ENCODE measurements around the gene NOL4L. TPM values are rescaled to one million over a fixed set of nuclear protein-coding genes. Genes with fewer than 3 reads are reported as not detected.

The NOL4L gene
- total and polyA plus RNA-seq, 8 donors: 3.8 to 54.0 (median 15.0) TPM

DNA sequence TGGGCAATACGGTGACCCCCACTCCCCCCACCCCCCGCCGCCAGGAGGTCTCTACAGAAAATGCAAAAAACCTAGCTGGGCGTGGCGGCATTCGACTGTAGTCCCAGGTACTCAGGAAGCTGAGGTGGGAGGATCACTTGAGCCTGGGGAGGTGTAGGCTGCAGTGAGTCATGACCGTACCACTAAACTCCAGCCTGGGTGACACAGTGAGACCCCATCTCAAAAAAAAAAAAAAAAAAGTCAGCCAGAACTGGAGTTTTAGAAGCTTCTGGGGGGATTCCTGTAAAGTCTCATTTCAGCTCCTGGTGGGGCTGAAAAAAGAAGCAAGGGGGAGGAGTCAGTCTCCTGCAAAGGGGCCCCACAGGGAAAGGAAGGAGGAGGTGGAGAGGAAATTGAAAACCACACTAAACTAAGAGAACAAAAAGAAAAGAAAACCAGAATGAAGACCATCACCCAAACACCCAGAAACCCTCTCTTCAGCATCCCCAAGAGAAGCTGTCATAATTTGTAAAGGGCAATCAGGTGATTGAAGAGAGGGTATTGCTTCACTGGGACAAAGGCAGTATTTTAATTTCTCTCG is 50.4 kb downstream of the NOL4L start:
- H3K9me3 ChIP-seq: no peaks in the 10 kb centered on the region
- DNase-seq: peak in 1 of 2 donors; percentile 50
- no peak overlapping the region for H3K4me3 ChIP-seq
- H3K4me1 ChIP-seq: peaks cover 30 to 43% (median 33%) of the 10 kb centered on the region in 4 donors
- no peak for TF ChIP-seq POLR2A (IDR thresholded peaks at IDR 0.05)
- no peak for TF ChIP-seq EP300 (IDR thresholded peaks at IDR 0.05)
- no peak for TF ChIP-seq POLR2AphosphoS5 (IDR thresholded peaks at IDR 0.05)
- 48 to 68% (median 50%) methylated on average over 8 of the region's 8 CpGs for WGBS, 5 donors
- H3K27me3 ChIP-seq: no peaks in the 10 kb centered on the region
- H3K36me3 ChIP-seq: no peaks in the 10 kb centered on the region
- H3K27ac ChIP-seq: peak overlapping the region in 3 of 5 donors; percentile 66 to 82 (median 77)
- intact Hi-C loops (cut with DNase I; ENCODE audit: low total_unique reads): no loop called here

DNA sequence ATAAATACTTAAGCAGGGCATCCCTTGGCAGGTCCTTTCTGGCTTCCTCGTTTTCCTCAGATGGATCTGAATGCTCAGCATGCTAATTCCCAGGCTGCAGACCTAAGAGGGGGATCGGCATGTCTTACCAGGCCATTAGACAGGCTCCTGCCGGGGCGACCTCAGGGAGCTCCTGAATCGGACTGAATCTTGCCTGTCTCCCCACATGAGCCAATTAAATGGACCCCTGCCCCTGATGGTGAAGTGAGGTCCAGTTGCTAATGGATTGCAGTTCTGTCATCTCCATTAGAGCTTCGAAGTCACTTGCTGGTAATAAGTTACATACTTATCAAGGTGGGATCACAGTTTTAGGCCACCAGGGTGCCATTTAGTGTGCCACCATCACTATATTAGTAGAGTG is 51.4 kb downstream of the NOL4L start:
- DNase-seq: no peak
- Histone ChIP-seq H3K9me3 (no peaks in the 10 kb centered on the region), H3K27ac (no peak overlapping the region), H3K4me1 (peaks cover 23 to 33% (median 27%) of the 10 kb centered on the region in 4 donors), H3K36me3 (no peaks in the 10 kb centered on the region), H3K27me3 (no peaks in the 10 kb centered on the region), H3K4me3 (no peak overlapping the region)
- TF ChIP-seq EP300 (IDR thresholded peaks at IDR 0.05) (no peak), POLR2AphosphoS5 (IDR thresholded peaks at IDR 0.05) (no peak), POLR2A (IDR thresholded peaks at IDR 0.05) (no peak)
- TF ChIP-seq, protein P1, sequence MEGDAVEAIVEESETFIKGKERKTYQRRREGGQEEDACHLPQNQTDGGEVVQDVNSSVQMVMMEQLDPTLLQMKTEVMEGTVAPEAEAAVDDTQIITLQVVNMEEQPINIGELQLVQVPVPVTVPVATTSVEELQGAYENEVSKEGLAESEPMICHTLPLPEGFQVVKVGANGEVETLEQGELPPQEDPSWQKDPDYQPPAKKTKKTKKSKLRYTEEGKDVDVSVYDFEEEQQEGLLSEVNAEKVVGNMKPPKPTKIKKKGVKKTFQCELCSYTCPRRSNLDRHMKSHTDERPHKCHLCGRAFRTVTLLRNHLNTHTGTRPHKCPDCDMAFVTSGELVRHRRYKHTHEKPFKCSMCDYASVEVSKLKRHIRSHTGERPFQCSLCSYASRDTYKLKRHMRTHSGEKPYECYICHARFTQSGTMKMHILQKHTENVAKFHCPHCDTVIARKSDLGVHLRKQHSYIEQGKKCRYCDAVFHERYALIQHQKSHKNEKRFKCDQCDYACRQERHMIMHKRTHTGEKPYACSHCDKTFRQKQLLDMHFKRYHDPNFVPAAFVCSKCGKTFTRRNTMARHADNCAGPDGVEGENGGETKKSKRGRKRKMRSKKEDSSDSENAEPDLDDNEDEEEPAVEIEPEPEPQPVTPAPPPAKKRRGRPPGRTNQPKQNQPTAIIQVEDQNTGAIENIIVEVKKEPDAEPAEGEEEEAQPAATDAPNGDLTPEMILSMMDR (IDR thresholded peaks at IDR 0.05): no peak
- WGBS, 5 donors: 76 to 87% (median 82%) methylated on average over 6 of the region's 6 CpGs
- intact Hi-C loops (cut with DNase I; ENCODE audit: low total_unique reads): no loop called here

DNA sequence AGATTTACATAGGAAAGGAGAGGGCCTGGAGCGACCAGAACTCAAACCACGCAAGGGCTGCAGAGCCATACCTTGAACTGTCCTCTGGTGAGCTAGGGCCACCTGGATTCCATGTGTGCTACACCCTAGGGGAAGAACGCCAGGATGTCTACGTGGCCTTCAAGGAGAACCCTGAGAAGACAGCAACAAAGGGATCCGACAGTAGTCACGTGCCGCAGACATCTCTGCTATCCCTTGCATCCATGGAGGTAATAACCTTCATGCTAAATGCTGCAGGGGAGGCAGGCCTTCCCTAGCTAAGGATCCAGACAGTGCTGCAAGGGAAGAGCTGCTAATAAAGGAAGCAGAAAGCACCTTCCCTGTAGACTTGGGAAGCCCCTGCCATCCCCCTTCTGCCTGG is 52.9 kb downstream of the NOL4L start:
- WGBS, 5 donors: 91 to 95% (median 94%) methylated on average over 5 to 7 of the region's 7 CpGs
- Histone ChIP-seq H3K36me3 (no peaks in the 10 kb centered on the region), H3K27ac (no peak overlapping the region), H3K4me3 (no peak overlapping the region), H3K27me3 (no peaks in the 10 kb centered on the region), H3K9me3 (no peaks in the 10 kb centered on the region), H3K4me1 (peaks cover 11 to 31% (median 23%) of the 10 kb centered on the region in 4 donors)
- intact Hi-C loops (cut with DNase I; ENCODE audit: low total_unique reads): no loop called here
- no peak for DNase-seq
- TF ChIP-seq, protein P1 (IDR thresholded peaks at IDR 0.05): no peak
- no peak for TF ChIP-seq POLR2A (IDR thresholded peaks at IDR 0.05)
- no peak for TF ChIP-seq POLR2AphosphoS5 (IDR thresholded peaks at IDR 0.05)
- no peak for TF ChIP-seq EP300 (IDR thresholded peaks at IDR 0.05)

DNA sequence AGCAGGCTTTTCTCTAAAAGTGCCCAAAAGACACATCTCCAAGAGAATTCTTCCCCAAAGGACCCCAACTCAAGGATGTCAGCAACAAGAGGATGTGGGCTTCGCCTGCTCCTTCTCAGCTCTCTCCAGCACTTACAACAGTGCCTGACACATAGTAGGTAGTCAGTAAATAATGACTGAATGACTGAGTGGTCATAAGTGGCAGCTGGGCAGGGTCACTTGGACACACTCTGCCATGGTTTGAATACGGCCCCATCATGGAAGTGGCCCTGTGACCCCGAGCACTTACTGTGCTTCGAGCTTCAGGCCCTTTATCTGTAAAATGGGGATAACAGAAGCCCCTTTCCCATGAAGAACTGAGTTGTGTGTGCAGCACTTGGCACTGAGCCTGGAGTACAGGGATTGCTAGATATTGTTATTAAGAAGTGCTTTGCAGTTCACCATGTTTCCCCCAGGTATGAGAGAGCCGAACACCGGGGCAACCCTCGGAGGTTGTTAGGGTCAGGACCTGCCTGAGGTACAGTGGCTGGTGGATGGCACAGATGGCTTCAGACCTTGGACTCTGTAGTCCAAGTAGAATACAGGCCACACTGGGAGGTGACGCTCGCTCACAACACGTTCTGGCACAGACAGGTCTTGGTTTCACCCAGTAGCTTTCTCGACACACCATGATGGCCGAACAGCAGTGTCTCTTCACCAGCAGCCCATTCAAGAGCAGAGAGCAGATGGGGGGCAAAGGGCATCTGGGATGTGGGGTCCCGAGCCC is 56.0 kb downstream of the NOL4L start:
- Histone ChIP-seq H3K9me3 (no peaks in the 10 kb centered on the region), H3K27me3 (no peaks in the 10 kb centered on the region), H3K4me3 (no peak overlapping the region), H3K27ac (peak overlapping the region in 1 of 5 donors; percentile 2), H3K4me1 (peaks cover 5 to 38% (median 25%) of the 10 kb centered on the region in 4 donors), H3K36me3 (no peaks in the 10 kb centered on the region)
- intact Hi-C loops (cut with DNase I; ENCODE audit: low total_unique reads): no loop called here
- DNase-seq: no peak
- TF ChIP-seq EP300 (IDR thresholded peaks at IDR 0.05) (no peak), POLR2A (IDR thresholded peaks at IDR 0.05) (no peak), POLR2AphosphoS5 (IDR thresholded peaks at IDR 0.05) (no peak)
- TF ChIP-seq, protein P1 (IDR thresholded peaks at IDR 0.05): no peak
- 88 to 93% (median 91%) methylated on average over 7 to 13 of the region's 13 CpGs for WGBS, 5 donors
